NT2/D1 (cell line): Measurements from ENCODE around the gene SLC48A1.

Experiments used
- DNase-seq: peaks from one replicate; pipeline ENCODE4 v3.0.0-alpha.2; 2011; ENCODE audit warnings: low read depth, low spot score
- H3K27me3 ChIP-seq: 2 replicates; pipeline ENCODE4 v1.6.0; 2011; ENCODE audit warnings: mild to moderate bottlenecking; ENCODE audit not compliant: insufficient read length, insufficient read depth
- H3K36me3 ChIP-seq: 2 replicates; pipeline ENCODE4 v1.6.1; 2011; ENCODE audit warnings: mild to moderate bottlenecking, low read length, mixed read lengths; ENCODE audit not compliant: insufficient read depth, insufficient read length
- H3K4me1 ChIP-seq: 2 replicates; pipeline ENCODE4 v1.5.1; 2011; ENCODE audit not compliant: insufficient read depth, insufficient read length
- H3K4me3 ChIP-seq: 2 replicates; pipeline ENCODE4 v1.5.1; 2011; ENCODE audit warnings: low read depth; ENCODE audit not compliant: insufficient read length
- H3K9ac ChIP-seq: 2 replicates; pipeline ENCODE4 v1.6.0; 2011; ENCODE audit warnings: low read depth; ENCODE audit not compliant: insufficient read length
- H3K9me3 ChIP-seq: 2 replicates; pipeline ENCODE4 v1.5.1; 2011; ENCODE audit warnings: mild to moderate bottlenecking, low read length; ENCODE audit not compliant: insufficient read depth
- SUZ12 ChIP-seq: IDR thresholded peaks from 2 replicates; pipeline ENCODE4 v1.6.1; 2011; ENCODE audit not compliant: insufficient read length, insufficient read depth; ENCODE audit errors: extremely low read depth
- YY1 ChIP-seq: IDR thresholded peaks from 2 replicates; pipeline ENCODE4 v1.6.1; 2011; ENCODE audit not compliant: insufficient read length, insufficient read depth
- ZNF274 ChIP-seq: IDR thresholded peaks from 2 replicates; pipeline ENCODE4 v1.6.1; 2011; ENCODE audit warnings: mild to moderate bottlenecking, low read depth, low read length

SLC48A1 gene

DNA sequence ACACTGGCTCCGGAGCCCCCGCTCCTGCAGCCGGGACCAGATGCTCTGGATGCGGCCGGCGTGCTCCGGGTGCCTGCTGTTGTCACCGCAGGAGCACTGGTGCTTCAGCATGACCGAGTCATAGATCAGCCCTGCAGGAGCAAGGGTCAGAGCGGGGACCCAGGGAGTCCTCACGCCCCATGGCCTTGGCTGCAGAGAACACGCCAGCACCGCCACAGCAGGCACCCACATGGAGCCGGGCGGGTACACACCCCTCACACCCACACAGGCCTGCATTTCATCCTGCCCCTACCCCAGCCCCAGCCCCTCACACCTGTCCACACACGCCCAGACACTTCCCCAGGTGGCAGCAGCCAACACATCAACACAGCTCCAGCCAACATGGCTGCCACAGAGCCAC is 18.8 kb downstream of the SLC48A1 start:
- H3K27me3 ChIP-seq = no peaks in the 10 kb centered on the region
- no peaks in the 10 kb centered on the region for H3K4me1 ChIP-seq
- no peak for TF ChIP-seq ZNF274
- TF ChIP-seq YY1 = no peak
- no peak for TF ChIP-seq SUZ12
- peaks cover 98% of the 10 kb centered on the region for H3K36me3 ChIP-seq
- no peak overlapping the region for H3K9ac ChIP-seq
- H3K9me3 ChIP-seq = no peaks in the 10 kb centered on the region
- no peak for DNase-seq
- H3K4me3 ChIP-seq = no peak overlapping the region

DNA sequence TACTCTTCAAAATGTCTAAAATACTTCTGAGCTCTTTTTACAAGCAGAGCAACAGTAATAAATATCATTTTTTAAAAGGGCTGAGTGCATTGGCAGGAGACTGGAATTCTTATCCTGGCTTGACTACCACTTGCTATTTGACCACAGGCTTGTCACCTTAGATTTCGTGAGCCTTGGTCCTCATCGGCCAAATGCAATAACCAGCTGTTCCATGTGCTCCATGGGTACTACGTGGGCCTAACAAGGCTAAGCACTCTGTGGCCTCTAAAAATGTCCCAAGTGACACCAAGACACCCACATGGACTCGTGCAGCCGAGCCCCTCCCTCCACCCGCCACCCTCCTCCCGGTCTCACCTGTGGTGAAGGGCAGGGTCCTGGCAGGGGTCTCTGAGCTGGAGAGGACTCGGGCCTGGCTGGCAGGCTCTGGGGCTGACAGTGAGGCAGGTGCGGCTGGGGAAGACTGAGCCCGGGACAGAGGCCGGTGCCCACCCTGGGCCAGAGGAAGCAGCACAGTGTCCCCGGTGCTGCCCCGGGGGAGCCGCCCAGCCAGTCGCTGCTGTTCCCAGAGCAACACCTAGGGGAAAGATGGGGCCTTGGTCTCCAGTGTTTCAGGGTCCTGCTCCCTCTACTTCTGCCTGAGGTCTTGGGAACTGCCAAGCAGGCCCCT is 20.1 kb downstream of the SLC48A1 start:
- H3K36me3 ChIP-seq = peaks cover 98% of the 10 kb centered on the region
- no peak for TF ChIP-seq YY1
- TF ChIP-seq SUZ12 = no peak
- TF ChIP-seq ZNF274 = no peak
- DNase-seq = no peak
- H3K4me3 ChIP-seq = no peak overlapping the region
- no peak overlapping the region for H3K9ac ChIP-seq
- H3K27me3 ChIP-seq = no peaks in the 10 kb centered on the region
- H3K9me3 ChIP-seq = no peaks in the 10 kb centered on the region
- H3K4me1 ChIP-seq = no peaks in the 10 kb centered on the region

DNA sequence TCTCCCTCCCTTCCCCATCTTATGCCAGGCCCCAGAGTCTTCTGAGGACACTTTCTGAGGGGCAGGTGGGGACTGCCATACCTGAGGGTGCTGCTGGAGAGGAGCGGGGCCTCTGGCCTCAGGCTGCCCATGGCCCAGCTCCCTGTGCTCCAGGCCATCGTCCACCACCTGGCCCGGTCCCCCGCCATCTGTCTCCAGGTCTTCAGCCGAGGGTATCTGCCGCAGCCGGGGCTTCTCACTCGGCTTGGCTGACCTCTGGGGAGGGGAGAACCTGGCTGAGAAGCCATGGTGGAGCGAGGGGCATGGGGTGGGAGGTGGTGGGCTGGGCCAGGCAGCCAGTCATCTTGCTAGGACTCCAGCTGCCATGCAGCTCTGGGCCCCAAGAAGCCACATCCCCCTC is 21.6 kb downstream of the SLC48A1 start:
- DNase-seq = no peak
- H3K36me3 ChIP-seq = peaks cover 97% of the 10 kb centered on the region
- no peaks in the 10 kb centered on the region for H3K9me3 ChIP-seq
- H3K4me3 ChIP-seq = no peak overlapping the region
- H3K4me1 ChIP-seq = peaks cover 13% of the 10 kb centered on the region
- TF ChIP-seq ZNF274 = no peak
- no peak for TF ChIP-seq YY1
- TF ChIP-seq SUZ12 = no peak
- H3K9ac ChIP-seq = no peak overlapping the region
- no peaks in the 10 kb centered on the region for H3K27me3 ChIP-seq

DNA sequence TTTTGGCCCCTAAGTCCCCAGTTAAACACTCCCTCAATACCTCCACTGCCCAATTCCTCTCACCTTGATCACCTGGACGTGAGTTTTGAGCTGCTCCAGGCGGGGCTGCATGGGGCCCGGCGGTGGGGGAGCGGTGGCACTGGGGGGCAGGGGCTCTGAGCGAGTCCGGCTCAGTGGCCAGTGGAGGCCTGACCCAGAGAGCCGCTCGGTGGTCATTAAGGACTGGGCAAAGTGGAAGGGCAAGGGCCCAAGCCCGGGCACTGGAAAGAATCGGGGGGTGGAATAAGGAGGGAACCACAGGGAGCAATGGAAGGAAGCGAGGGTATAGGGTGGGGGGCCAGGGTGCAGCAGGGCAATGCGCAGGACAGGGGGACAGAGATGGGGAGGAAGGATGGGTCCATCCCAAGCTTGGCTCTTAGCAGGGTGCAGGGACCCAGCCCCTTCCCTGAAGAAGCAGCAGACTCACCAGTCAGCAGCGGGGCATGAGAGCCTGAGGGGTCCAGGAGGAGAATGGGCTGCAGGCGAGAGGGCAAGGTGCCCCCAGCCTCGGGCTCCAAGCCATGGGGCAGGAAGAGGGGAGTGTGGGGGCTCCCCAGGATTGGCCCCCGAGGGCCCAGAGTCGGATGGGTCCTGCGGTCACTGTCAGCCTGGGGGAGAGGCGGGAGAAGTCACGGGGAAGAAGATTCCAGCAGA is 22.2 kb downstream of the SLC48A1 start:
- no peak for DNase-seq
- no peaks in the 10 kb centered on the region for H3K9me3 ChIP-seq
- no peaks in the 10 kb centered on the region for H3K27me3 ChIP-seq
- H3K4me3 ChIP-seq = no peak overlapping the region
- no peak overlapping the region for H3K9ac ChIP-seq
- peaks cover 15% of the 10 kb centered on the region for H3K4me1 ChIP-seq
- H3K36me3 ChIP-seq = peaks cover 97% of the 10 kb centered on the region
- TF ChIP-seq YY1 = no peak
- no peak for TF ChIP-seq SUZ12
- TF ChIP-seq ZNF274 = no peak

DNA sequence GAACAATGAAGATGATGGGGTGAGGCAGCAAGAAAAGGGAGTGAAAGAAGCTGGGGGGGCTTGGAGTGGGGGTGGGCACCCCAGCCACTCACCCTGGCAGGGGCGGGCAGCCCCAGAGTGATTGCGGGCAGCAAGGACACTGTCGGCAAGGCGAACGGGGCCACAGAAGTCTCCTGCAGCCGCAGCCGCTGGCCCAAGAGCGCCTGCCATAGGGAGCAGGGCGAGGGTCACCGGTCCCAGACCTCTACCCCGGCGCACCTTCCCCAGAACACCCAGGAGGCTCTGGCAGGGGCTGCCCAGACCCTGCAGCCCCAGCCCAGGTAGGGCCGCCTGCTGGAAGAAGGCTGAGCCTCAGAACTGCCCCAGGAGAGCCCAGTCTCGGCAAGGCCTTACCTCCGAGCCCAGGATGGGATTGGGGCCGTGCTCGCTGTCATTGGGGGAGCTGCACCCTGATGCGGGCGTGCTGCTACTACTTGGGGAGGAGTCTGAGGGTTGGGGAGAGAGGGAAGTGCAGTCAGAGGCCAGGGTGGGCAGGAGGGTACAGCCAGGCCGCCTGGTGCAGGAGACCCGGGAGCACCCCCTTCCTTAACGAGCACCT is 22.9 kb downstream of the SLC48A1 start:
- TF ChIP-seq YY1 = no peak
- no peak for TF ChIP-seq SUZ12
- TF ChIP-seq ZNF274 = no peak
- Histone ChIP-seq H3K4me3 (no peak overlapping the region), H3K4me1 (peaks cover 20% of the 10 kb centered on the region), H3K27me3 (no peaks in the 10 kb centered on the region), H3K9me3 (no peaks in the 10 kb centered on the region), H3K36me3 (peaks cover 96% of the 10 kb centered on the region), H3K9ac (no peak overlapping the region)
- DNase-seq = no peak

DNA sequence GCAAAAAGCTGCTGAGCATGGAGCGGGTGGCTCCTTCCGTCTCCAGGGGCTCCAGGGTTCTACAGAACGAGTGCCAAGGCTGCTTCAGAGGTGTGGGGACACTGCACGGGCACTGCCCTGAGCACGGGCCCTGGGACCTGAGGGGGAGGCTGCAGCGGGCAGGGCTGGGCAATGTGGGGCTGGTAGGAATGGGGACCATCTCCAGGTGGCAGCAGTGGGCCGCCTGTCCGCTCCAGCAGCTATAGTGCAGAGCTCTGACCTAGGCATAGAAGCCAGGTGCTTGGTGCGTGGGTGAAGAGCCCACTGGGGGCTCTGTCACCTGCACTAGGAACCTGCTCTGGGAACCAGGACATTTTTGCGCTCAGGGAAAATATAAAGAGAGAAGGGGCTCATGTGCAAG is 24.4 kb downstream of the SLC48A1 start:
- Histone ChIP-seq H3K36me3 (peaks cover 96% of the 10 kb centered on the region), H3K4me3 (no peak overlapping the region), H3K9me3 (no peaks in the 10 kb centered on the region), H3K27me3 (no peaks in the 10 kb centered on the region), H3K9ac (peak overlapping the region; percentile 51), H3K4me1 (peaks cover 29% of the 10 kb centered on the region)
- no peak for DNase-seq
- TF ChIP-seq ZNF274 (no peak), SUZ12 (no peak), YY1 (no peak)

GRCh38 chr12:47798382-47798948 is 25.4 kb downstream of the SLC48A1 start:
- H3K4me1 ChIP-seq = peaks cover 39% of the 10 kb centered on the region
- H3K9me3 ChIP-seq = no peaks in the 10 kb centered on the region
- peaks cover 96% of the 10 kb centered on the region for H3K36me3 ChIP-seq
- TF ChIP-seq SUZ12 (no peak), ZNF274 (no peak), YY1 (no peak)
- no peak for DNase-seq
- H3K4me3 ChIP-seq = no peak overlapping the region
- H3K27me3 ChIP-seq = no peaks in the 10 kb centered on the region
- peak overlapping the region; percentile 24 for H3K9ac ChIP-seq
